H1 (cell line): Measurements from ENCODE around the gene AP3M1. TPM values are rescaled to one million over a fixed set of nuclear protein-coding genes. Genes with fewer than 3 reads are reported as not detected.

ENCODE experiments used
- TAF7 ChIP-seq: optimal IDR thresholded peaks from 2 replicates; pipeline ENCODE3; 2011; ENCODE audit warnings: low read depth, mild to moderate bottlenecking, inconsistent platforms, low read length, moderate library complexity, borderline replicate concordance
- polyA plus RNA-seq, 7 experiments: library from polyadenylated mRNA; depleted of rRNA in 3 of 7; stranded (reverse) in 5 of 7; unstranded in 2 of 7; fragments of >200 nt in 5 of 7; fragments of 200-250 nt in 2 of 7; gene quantifications; 1 replicate in 5 of 7; 2 replicates in 1 of 7; 4 replicates in 1 of 7; pipeline versions ENCODE4 v1.2.1 to v1.2.3, GENCODE V29; 2011 to 2013; ENCODE audit warnings: missing spikeins in 2 of 7, mixed read lengths in 2 of 7
- total RNA-seq: library from RNA; stranded (reverse); fragmentation: NEBNext Ultra II Directional; extraction: Animal tissue kit (Norgen Biotek cat#: 25700); gene quantifications from 2 replicates; pipeline ENCODE4 v1.2.1, GENCODE V29; 2021

Gene AP3M1
- total and polyA plus RNA-seq, 2 of the 8 experiments (the other 6 are each of a cell fraction or from before 2014, with no cell fraction given): 23.9 to 38.9 TPM

- TF ChIP-seq TAF7: no peak
- TF ChIP-seq, all 59 proteins: peak for 2
Observed at GRCh38 chr10:74103560-74104258, 46.9 kb downstream of the AP3M1 start (continued).
